HG02610 (cell line): ENCODE measurements around the gene TGFBR3.

Experiments used
- ATAC-seq: cut with Tn5 transposase; IDR thresholded peaks from one replicate; pipeline ENCODE4 v1.9.1; 2021; ENCODE audit warnings: mild to moderate bottlenecking, moderate library complexity; ENCODE audit not compliant: unreplicated experiment

TGFBR3 gene

DNA sequence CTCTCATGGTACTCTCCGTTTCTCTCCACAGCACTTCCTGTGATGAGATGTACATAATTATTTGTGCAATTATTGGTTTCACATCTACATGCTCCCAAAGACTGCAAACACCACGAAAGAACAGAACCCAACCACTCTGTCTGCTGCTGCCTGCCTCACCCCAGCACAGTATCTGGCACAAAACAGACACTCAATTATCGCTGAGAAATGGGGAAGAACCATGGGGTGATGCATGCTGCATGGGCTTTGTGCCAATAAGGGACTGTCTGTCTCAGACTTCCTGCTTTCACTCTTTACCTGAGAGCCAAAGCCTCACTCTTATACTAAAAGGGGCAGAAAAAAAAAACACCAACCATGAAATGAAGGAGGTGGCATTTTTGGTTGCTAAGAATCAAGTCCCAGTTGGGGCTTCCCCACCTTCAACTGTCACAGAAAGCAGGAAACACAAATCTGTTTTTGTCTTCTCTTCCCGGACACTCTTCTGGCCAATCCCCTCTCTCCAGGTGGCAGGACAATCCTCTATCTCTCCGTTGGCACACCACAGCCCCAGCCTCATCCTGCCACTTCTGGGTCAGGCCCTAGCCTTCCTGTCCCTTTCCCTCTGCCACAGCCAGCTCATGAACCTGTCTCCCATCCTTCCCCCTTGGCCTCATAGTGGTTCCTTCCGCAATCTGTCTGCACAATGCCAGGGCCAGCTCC lies 82.0 kb downstream of the TGFBR3 start:
- ATAC-seq: peak; percentile 86

DNA sequence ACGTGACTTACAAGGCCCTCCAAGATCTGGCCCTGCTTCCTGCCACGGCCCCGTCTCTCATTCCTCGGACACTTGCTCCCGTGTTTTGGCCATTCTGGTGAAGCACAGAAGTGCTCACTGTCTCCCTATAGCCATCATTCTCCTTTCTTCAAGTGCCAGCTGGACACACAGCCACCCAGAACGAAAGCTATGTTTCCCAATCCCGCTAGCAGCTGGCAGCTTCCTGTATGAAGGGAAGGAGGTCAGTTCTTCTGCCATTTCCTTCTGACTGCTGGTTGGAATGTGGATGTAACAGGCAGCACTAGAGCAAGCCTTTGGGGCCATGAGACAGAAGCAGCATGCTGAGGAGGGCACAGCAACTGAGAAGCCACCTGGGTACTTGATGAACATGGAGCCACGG lies 82.8 kb downstream of the TGFBR3 start:
- ATAC-seq: no peak

DNA sequence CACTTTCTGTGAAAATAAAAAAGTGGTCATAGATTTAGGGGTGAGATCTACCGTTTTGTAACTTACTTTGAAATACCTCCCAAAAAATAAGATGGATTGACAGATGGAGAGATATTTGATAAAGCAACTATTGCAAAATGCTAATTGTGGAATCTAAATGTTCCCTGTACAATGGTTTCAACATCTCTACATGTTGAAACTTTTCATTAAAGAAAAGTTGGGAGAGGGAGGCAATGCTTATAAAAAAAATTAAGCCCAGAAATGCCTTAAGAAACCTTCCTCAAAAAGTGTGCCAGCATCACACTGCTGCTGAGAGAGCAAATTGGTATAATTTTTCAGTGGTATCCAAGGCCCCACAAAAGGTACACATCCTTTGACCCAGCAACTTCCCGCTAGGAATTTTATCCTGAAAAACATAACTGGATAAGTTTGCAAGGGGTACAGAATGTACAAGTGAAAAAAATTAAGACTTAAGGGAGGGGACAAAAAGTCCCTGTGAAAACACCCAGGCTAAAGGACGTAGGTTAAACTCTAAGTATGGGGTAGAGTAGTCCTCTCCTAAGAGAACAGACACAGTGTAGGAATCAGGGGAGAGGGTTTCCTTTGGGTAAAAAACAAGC lies 84.3 kb downstream of the TGFBR3 start:
- no peak for ATAC-seq

DNA sequence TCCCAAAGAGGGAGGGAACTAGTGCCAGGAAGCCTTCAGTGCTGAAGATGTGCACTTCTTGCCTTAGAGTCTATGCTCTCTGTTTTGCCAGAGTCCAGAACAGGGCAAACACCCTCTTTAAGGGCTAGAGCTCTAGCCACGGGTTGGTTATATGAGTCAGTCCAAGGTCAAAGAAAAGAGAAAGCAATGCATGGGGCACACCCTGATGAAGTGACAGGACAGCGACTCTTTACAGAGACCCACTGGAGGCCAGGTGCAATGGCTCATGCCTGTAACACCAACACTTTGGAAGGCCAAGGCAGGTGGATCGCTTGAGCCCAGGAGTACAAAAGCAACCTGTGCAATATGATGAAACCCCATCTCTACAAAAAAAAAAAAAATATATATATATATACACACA lies 86.1 kb downstream of the TGFBR3 start:
- ATAC-seq: no peak

DNA sequence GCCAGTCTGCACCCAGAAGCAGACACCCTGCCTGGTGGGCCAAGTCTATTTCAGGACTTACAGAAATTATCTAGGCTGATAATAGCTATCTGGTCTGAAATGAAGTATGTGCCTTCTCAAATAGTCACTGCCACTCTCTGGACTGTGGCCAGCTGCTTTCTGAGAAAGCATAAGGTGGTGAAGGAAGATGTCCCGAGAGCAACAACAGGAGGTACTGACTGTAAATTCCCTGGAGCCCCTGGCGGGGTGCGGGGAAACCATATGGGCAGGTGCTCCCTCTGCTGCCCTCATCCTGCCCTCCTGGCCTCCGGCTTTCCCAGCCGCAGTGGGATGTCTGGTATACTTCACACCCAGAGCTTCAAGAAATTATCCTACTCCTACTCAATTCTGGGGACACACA lies 86.8 kb downstream of the TGFBR3 start:
- ATAC-seq: no peak

DNA sequence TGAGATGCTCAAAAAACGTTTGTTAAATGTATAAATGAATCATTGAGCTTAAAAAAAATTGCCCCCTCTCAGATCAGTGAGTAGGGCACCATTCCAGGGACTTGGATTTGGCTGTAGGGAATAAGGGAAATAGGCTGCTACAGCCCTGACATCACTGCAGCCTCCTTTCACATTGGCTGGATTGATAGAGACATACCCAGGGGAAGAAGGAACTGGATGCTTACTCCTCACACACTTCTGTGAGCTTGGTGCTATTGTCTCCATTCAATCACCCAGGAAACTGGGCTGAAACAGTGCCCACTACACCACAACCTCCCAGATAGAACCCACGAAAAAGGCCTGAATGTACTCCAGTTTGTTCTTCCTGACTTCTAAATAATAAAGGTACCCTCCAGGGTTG lies 87.2 kb downstream of the TGFBR3 start:
- no peak for ATAC-seq

DNA sequence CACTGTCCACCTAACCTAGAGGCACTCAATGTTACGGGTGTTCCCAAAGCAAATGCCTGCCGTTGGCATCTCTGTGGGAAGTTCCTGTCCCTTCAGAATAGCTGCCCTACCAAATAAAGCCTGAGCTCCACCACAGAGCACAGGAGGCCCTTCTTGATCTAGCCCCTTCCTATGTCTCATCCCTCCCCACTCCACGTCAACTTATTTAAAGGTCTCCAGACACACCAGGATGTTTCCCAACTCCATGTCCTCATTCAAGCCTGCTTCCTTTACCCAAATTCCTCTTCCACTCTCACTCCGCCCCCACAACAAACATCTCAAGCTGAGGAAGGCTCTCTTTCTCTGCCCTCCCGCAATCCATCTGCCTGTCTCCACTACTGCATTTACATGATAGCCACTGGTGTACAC lies 87.7 kb downstream of the TGFBR3 start:
- ATAC-seq: no peak

DNA sequence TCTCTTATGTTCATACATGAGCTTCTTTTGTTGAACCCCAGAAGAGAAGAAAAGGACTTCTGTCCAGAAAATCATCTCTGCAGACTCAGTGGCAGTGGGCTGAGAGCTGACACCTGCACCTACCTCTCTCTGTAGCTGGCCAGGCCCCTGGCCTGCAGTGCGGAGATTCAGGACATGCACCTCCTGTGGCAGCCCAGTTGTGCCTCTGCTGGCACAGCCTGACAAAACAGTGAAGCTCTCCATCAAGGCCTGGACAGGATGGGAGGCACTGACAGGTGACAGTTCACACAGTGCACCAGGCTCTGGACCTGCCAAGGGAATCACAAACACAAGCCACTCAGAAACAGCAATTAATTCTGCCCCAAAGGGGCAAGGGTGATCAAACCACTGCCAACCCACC lies 88.8 kb downstream of the TGFBR3 start:
- ATAC-seq: no peak

DNA sequence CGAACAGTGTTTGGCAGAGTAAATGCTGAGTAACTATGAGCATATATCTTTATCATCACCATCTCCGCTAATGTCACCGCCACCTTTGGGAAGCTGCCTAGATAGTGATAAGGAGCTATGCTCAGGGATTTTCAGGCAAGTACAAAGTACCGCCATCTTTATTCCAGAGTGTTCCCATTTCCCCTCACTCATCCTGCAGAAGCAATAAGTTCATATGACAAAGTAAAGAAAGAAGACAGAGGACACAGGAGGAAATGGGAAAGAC lies 89.6 kb downstream of the TGFBR3 start:
- no peak for ATAC-seq

DNA sequence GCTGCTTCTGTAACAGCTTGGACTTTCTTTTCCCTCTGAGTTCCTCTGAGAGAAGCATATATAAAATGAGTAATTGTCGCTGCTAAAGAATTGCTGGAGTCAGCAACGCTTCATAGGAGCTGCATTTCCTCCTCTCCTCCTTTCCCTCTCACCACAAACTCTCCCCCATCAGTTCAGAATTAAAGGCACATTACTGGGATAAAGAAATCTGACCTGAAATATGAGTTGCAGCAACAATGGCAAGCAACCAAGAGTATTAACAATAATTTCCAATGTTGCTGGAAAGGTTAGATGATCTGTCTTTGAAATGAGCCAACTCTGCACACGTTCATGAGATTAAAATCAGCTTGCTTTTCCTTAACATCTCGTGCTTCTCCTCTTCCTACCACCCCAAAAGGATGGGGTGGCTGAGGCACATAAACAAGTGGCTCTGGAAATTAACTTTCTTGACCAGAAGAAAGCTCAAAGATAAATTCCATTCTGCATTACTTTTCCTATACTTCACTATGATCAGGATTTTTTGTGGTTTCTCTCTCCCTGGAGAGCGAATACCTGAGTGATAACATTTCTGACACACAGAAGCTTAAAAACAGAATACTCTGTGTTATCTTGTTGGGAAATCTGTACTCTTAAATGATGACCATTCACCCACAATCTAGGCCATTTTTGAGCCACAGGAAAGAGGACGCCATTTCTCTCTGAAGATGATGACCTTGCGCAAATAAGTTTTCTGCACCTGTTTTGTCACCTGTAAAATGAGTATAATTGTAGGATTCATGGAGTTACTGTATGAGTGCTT lies 90.2 kb downstream of the TGFBR3 start:
- ATAC-seq: no peak

DNA sequence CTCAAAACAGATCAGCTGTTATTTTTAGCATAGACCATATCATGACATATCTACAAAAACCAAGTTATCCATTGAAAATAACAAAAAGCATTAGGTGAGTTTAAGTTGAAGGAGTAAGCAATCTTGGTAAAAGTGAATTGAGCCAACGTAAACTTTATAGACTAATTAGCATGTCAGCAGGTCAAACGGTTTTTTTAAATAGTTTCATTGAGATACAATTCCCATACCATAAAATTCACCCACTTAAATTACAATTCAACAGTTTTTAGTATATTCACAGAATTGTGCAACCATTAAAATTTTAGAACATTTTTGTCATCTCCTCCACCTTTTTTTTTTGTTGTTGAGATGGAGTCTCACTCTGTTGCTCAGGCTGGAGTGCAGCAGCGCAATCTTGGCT lies 92.1 kb downstream of the TGFBR3 start:
- ATAC-seq: no peak

DNA sequence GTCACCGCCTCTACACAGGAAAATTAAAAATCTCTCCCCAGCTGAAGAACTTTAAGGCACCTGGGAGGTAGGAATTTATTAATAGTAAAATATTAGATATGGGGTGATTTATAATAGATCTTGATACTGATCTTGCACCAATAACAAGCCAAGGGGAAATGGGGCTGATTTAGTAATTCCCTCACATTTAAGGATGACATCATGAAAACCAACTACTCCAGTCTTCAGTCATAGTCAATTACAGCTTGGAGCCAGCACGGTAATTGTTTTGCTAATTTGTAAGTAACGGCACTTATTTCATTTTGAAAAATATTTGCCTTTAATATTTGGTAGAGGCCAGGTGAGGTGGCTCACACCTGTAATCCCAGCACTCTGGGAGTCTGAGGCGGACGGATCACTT lies 92.8 kb downstream of the TGFBR3 start:
- no peak for ATAC-seq

DNA sequence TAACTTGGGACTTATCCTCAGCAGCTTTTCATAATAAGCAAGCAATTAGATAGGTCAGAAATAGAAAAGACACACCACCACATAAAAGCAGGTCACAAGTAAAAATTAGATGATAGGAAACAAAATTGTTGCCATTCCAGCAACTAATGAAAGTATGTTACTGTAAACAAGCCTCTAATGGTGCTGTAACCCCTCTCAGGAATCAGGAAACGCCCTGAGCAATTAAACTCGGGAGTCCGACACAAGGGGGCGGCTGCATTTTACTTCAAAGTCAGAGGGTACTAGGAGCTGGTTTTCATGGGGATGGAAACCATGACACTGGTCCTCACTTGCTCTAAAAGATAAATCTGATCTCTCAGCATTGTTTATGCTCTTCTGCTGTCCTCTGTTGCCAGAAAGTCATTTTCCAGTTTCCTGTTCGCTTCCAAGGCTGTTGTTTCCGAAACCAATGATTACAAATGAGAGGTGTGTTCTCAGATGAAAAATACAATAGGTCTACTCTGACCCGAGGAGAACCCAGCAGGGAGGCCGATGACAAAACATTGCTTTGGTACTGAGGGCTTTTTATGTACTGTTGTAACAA lies 93.4 kb downstream of the TGFBR3 start:
- ATAC-seq: no peak

DNA sequence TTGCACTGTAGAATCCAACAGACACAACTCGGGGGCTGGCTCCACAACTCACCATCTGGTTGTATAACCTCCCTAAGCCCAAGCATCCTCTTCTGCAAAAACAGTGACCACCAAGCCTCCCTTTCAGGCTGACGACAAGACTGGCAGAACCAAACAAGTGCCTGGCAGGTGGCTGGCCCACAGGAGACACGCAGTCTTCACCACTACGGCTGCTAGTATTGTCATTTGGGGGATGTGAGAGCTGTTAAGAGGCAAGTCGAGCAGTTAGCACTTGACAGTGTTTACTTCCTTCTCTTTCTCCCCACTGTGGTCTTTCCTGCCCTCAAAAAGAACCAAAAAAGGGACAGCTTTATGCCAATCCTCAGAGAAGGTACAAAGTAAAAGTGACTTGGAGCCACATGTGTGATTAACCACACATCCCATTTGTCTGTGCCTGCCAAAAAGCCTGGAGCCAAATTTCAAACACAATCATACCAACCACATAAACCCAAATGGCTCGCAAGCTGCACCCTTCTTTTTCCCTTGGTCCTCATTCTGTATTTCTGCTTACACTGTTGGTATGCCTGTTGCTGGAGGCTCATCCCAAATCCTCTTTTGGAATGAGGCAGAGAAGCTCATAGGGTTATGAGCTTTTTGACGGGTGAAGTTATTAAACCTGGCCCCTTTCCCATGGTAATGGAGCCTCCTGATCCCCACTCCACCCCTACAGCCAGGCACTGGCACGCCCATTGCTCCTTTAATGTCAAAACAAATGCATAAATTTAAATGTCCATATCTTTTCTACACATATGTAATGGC lies 94.1 kb downstream of the TGFBR3 start:
- ATAC-seq: no peak

DNA sequence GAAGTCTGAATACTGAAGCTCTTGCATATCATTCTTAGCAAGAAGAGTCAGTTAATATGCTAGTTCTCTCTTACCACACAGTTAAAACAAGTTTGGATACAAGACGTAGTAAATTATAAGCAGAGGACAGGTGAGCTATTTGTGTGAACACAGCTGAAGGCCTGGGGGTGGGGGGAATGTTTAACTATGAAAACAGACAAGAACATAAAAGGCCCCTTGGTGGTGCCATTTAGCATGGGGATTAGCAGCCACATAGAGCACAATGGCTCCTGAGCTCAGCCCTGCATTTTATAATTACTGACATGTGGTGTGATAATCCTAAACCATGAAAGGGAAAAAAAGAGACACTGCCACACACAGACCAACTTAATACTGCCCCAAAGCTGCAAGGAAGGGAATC lies 94.8 kb downstream of the TGFBR3 start:
- ATAC-seq: no peak

DNA sequence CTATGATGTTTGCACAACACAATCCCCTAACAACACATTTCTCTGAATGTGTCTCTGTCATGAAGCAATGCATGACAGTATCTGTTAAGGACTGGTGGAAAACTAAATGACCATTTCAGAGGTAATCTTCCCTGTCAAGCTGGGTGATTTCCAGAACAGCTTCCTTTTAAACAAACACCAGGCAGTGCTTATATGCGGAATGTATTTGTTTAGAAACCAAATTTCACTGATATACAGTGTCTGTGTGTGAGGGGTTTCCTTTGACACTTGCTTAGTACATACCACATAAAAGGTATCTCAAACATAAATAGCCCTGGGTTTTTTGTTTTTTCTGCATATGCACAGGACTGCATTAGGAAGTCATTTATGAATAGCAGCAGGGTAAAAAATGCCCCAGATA lies 95.6 kb downstream of the TGFBR3 start:
- ATAC-seq: no peak

DNA sequence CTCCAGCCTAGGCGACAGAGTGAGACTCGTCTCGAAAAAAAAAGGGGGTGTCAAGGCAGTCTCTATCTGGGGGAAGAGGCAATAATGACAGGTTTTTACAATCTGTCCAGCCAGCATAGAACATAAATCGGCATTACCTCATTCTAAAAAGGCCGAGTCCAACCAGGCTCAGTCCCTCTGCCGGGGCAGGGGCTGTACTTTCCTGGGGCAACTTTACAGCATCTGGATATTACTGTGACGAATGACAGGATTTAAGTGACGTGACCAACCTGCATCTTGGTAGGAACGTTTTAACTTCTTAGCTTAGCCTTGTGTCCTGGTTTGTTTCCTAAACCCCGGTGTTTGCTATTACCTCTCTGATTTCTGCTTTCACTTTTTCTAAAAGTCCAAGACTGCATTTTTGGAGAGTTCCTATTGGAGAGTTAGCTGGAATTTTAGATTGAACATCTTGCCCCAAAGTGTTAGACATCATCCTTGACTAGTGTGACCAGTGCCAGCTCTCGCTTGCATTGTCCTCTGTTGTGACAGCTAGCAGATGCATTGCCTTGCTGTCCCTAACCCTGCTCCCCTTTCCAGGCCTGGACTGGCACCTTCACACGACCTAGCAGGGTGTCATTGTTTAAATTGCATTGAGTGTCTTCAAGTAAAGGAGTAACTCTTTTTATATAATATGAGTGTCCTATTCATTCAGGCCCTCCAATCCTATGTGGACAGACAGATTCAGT lies 96.5 kb downstream of the TGFBR3 start:
- ATAC-seq: no peak

DNA sequence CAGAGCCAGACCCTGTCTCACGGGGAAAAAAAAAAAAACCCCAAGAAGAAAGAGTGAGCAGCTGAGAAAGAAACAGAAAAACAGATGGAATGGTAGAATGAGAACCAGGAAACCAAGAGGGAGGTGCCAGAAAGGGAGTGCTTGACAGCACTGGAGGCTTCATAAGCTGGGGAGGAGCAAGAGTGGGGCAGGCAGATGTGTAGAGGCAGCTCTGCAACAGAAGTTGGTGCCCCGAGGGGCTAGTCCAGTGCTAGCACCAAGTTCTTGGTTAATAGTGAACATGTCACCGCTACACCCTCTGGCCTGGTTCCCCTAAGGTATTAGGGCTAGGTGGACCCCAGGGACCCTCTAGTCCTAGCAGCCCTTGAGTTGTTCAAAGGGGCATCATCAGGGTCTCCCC lies 98.0 kb downstream of the TGFBR3 start:
- ATAC-seq: no peak

DNA sequence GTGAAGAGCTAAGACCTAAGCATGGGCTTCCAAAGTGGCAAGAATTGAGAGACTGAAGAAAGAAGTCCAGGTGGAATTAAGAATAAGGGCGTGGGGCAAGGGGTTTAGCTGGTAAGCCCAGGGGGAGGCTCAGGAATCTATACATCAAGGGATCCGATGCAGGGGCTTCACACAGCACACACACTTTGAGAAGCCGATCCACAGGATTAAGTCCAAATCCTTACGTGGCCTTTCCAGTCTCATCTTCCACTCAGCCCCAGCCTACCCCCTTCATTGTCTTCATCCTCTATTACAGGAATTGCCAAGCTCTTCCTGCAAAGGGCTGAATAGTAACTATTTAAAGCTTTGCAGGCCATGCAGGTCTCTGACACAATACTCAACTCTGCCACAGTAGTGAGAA lies 101.3 kb downstream of the TGFBR3 start:
- no peak for ATAC-seq

DNA sequence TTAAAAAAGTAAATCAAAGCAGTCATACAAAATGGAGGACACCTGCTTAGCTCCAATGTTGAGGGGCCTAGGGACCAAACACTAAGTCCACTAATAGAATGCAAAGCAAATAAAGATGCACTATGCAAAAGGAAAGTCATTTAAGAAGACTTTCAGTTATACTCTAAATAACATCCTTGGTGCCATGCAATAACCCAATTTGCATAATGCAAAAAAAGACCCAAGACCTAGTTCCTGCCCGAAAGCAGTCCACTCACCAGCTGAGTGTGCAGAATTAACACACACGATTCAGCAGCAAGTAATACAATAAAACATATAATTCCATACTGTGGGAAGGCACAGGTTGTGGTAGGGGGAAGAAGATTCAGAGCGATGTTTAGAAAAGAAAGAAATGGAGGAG lies 101.8 kb downstream of the TGFBR3 start:
- ATAC-seq: no peak
